GM18907 (cell line): Measurements from ENCODE around the gene SCYL1.
A peak's percentile ranks its signal among the peaks of the same experiment; 100 is the strongest.

Experiments
- ATAC-seq: cut with Tn5 transposase; IDR thresholded peaks from one replicate; pipeline ENCODE4 v1.9.1; 2021; ENCODE audit warnings: mild to moderate bottlenecking, moderate library complexity; ENCODE audit not compliant: unreplicated experiment

The SCYL1 gene

DNA sequence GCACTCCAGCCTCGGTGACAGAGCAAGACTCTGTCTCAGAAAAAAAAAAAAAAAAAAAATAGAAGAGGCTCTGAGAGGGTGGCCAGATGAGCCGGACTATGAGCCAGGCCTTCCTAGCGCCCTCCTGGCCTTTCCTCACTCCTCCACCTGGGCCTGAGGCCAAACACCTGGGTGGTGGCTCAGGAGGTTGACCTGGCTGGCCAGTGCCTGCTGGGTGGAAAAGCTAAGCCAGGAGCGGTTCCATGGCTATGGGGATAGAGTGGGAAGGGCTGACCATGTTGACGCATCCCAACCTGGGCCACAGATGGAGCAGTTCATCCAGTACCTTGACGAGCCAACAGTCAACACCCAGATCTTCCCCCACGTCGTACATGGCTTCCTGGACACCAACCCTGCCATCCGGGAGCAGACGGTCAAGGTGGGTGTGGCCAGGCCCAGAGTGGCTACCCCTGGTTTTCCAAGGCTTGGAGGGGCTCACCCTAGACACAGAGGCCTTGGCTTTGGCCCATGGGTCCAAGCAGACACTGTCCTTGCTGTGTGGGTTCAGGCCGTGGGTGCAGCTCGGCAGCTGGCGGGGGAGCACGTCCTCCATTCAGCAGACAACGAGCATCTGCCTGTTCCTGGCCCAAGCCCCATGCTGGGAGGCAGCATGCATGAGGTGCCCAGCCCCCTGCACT, 7.6 kb downstream of the SCYL1 start:
- no peak for ATAC-seq

DNA sequence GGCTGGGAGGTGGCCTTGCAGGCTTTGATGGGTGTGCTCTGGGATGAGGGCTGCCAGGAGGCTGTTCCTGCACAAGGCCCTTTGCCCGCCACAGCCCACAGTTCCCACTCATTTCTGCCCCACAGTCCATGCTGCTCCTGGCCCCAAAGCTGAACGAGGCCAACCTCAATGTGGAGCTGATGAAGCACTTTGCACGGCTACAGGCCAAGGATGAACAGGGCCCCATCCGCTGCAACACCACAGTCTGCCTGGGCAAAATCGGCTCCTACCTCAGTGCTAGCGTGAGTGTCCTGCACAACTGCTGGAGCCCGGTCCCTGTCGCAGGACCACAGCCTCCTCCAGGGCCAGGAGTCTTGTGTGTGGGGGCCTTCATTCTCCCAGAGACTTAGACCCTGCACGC, 10.2 kb downstream of the SCYL1 start:
- ATAC-seq: no peak

DNA sequence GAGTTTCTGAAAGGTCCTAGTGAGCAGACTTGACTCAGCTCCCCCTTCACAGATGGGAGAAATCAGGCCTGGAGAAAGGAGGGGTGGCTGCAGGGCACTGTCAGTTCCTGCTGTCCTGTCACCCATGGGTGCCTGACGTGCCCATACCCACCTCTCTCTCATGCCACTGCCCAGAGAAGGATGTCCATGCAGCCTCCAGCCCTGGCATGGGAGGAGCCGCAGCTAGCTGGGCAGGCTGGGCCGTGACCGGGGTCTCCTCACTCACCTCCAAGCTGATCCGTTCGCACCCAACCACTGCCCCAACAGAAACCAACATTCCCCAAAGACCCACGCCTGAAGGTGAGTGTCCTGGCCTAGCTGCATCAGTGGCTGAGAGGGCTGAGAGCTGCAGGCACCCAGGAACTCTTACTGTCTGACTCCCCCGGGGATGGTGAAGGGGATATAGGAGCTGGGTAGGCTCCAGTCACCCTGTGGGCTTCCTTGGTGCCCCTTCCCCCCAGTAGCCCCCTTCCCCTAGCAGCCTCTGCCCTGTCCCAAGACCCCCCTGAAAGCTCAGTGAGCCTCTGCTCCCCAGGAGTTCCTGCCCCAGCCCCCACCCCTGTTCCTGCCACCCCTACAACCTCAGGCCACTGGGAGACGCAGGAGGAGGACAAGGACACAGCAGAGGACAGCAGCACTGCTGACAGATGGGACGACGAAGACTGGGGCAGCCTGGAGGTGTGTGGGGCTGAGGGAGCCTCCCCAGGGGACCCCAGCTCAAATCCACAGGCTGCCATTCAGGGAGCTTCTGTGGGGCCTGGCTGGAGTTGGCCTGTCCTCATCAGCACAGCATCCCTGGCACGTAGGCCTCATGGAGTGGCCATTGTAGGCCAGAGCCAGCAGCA, 11.8 kb downstream of the SCYL1 start:
- no peak for ATAC-seq

DNA sequence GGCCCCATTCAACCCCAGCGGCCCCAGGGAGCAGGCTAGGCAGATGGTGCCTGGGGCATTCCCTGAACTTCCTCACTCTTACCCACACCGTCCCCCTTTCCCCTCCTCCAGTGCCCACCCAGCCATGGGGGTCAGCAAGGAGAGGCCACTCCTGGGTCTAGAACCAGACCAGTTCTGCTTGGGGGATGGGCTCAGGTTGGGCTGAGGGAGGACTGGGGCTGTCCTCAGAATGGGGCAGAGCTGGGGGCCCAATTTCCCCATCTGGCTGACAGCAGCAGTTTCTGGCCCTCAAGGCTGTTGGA, 12.4 kb downstream of the SCYL1 start:
- no peak for ATAC-seq

DNA sequence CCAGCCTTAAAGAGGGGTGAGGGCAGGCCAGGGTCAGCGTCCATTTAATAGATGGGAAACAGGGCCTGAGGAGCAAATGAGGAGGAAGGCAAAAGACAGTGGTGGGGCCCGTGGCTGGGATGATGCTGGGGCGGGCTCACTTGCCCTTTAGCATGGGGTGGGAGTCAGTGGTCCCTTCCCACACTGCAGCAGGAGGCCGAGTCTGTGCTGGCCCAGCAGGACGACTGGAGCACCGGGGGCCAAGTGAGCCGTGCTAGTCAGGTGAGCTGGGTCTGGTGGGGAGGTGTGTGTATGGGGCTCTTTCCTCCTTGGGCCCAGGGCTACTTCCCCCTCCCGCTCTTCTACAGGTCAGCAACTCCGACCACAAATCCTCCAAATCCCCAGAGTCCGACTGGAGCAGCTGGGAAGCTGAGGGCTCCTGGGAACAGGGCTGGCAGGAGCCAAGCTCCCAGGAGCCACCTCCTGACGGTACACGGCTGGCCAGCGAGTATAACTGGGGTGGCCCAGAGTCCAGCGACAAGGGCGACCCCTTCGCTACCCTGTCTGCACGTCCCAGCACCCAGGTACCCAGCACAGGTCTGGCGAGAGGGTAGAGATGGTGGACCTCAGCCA, 12.8 kb downstream of the SCYL1 start:
- ATAC-seq: no peak

DNA sequence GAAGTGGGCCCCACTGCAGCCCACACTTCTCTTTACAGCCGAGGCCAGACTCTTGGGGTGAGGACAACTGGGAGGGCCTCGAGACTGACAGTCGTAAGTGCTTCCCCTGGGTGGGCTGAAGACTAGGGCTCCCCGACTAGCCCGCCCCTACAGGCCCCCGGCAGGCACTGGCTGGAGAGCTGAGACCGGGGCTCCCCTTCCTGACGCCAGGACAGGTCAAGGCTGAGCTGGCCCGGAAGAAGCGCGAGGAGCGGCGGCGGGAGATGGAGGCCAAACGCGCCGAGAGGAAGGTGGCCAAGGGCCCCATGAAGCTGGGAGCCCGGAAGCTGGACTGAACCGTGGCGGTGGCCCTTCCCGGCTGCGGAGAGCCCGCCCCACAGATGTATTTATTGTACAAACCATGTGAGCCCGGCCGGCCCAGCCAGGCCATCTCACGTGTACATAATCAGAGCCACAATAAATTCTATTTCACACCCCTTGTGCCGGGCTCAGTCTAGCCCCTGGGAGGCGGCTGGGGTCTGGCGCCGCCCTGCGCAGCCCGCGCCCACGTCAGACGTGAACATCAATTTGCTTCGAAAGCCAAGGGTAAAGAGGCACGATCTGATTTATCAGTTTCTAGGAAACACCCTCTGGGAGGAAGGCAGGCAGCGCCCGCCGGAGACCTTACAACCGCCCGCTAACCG, 13.5 kb downstream of the SCYL1 start:
- no peak for ATAC-seq

DNA sequence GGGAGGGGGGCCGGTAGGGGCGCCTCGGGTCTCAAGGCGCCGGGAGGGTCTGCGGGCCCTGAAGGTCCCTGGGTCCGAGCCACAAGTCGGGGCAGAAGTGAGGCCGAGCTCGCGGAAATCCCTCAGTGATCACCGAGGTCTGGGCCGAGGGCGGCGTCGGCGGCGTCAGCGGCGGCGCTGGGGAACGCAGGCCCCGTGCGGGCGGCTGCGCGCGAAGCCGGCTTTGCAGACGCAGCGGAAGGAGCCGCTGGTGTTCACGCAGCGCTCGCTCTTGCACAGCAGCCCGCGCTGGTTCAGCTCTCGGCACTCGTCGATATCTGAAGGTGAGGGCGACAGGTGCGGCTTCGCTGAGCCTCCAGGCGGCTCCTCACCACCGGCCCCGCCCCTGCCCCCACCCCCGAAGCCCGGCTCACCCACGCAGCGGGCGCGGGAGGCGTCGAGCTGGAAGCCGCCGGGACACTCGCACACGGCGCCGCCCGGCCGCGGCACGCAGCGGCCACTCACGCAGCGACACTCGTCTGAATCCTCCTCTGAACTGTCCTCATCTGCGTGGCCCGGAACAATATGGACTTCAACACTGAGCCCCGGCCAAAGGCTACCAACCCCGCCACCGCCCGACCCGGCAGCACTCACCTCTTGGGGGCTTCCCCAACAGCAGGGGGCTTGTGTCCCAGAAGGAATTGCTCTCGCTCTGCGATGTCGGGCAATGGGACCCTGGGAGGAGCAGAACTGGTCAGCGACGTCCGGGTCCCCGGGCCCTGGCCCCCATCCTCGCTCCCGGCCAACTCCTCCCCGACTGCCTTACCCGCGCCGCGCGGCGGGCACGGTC, 14.2 kb downstream of the SCYL1 start:
- ATAC-seq: no peak

DNA sequence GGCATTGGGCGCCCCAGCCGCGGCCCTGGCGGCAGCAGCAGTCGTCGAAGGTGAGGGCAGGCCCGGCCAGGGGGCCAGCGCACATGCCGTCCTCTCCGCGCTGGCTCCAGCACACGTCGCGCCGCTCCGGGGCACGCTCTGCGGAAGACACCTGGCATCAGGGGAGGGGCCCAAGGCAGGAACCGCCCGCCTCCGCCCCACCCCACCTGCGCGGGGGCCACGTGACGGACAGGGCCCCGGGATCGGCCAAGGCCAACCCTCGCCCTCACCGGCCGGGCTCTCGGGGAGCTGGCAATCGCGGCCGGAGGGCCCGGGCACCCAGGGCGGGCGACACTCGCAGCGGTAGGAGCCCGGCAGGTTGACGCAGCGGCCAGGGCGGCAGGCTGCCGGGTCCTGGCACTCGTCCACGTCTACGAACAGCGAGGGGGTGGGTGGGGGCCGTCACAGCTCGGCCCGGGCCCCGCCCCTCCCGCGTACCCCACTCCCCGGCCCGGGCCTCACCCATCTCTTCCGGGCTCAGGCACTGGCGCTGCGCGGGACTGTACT, 14.9 kb downstream of the SCYL1 start:
- peak; percentile 52 for ATAC-seq

DNA sequence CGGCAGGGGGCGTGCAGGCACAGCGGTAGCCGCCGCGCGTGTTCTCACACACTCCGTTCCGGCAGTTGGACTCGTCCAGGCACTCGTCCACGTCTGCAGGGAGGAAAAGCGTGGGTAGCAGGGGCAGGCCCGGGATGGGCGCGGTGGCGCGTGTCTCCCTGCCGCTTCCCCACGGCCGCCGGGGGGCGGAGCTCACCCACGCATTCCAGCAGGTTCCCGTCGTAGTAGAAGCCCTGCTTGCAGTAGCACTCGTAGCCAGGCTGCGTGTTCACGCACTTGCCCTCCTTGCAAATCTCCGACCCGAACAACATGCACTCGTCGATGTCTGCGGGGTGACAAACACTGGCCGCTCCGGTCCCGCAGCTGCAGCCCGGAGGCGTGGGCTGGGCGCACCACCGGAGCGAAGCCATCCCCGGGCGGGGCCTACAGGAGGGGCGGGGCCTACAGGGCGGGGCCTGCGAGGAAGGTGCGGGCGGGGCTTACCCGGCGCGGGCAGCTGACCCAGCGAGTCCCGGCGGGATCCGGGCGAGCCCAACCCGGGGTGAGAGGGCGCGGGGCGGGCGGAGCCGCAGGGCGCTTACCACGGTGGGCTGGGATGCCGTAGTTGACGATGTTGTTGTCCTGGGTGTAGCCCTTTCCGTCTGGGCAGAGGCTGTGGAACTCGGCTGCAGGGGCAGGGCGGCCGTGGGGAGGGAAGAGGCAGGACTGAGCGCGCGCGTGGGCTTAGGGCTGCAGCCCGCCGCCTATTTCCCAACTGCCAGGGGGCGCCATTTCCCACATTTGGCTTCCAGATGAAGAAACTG, 15.6 kb downstream of the SCYL1 start:
- ATAC-seq: peak; percentile 54

DNA sequence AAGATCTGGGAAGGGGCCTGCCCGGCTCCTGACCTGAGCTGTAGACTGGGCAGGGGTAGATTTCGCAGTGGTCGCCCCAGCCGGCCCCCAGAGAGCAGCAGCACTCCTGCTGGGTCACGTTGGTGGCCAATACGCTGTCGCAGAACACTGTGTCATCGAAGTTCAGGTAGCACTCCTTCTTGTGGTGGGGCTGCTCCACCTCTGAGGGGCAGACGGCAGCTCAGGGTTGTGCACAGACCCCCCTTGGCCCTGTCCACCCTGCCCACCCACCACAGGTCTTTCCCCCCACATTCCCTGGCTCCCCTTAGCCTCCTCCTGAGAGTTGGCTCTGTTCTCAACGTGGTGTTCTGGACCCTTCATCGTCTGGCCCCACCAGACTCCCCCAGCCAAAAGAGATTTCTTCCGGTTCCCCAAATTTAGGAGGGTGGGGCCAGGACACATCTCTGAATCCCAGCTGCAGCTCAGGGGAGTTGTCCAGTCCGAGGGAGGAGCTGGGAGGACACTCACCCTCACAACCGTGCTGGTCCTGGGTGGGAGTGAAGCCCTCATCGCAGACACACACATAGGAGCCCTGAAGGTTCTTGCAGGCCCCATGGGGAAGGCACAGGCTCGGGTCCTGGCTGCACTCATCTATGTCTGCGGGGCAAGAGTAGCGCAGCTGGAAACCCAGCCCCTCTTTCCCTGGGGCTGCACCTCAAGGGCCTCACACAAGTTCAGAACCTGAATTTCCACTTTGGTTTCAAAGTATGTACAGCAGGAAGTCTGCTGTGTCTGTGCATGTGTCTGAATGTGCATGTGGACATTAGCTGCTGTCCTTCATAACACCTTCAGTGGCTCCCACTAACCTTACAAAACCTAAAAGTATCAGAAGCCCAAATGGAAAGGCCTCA, 16.5 kb downstream of the SCYL1 start:
- ATAC-seq: no peak

DNA sequence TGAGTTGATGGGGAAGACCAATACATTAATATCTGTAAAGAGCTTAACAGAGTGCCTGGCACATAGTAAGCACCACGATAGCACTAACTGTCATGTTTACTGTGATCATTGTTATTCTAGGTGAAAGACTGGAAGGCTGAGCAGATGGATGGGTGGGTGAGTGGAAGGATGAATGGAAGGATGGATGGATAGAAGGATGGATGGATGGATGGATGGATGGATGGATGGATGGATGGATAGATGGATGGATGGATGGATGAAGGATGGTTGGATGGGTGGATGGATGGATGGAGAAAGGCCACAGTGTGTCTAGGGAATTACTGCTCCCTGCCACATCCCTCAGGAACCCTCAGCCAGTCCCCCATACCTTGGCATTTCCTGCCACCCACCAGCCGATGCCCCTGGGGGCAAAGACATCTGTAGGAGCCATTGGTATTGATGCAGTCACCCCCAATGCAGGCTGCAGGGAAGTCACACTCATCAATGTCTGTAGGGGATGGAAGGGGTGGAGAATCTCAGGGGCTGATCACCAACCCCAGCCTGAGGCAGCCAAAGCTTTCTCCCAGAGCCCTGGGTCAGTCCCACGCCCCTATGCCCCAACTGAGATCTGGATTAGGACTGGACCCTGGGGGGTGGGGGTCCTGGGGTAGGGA, 18.0 kb downstream of the SCYL1 start:
- no peak for ATAC-seq

DNA sequence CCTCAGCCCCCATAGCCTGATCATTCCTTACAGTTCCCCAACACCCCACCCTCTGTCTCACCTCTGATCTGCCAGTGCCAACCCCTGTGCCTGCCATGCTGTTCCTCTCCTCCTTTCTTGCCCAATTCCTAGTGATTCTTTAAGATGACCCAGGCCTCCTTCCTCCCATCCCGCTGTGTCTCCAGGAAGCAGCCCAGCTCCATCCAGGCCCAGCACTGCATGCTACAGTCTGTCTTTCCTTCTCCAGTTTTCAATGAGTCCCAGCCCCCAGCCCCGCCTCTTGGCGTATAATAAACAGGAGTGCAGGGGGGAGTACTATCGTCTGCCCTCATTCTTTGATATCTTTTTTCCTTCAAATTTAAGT, 21.0 kb downstream of the SCYL1 start:
- ATAC-seq: no peak

DNA sequence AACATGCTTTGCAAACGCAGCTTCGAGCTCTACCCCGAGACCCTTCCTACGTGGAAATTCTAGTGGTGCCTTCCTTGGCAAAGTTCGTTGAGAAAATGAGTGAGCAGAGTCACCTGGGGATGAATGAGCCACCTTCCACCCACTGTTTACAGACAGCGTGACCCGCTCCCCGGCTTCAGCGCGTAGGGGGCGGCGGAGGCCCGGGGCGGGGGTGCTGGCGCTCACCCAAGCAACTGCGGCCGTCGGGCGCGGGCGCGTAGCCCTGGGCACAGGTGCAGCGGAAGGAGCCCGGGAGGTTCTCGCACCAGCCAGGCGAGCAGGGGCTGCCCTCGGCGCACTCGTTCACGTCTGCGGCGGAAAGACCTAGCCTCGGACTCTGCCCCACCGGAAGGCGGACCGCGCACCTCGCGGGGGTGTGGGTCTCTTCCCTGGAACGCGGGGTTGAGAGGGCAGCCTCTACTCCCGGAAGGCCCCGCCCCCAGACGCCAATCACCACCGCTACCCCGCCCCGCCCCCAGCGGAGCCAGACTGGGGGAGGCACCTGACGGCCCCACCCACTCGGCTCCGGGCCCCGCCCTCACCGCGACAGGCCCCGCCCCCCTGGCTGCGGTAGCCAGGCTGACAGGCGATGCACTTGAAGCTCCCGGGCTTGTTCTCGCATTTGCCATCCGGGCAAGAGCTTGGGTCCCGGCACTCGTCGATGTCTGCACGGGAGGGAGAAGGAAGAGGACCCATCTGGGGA, 21.5 kb downstream of the SCYL1 start:
- ATAC-seq: peak; percentile 66

DNA sequence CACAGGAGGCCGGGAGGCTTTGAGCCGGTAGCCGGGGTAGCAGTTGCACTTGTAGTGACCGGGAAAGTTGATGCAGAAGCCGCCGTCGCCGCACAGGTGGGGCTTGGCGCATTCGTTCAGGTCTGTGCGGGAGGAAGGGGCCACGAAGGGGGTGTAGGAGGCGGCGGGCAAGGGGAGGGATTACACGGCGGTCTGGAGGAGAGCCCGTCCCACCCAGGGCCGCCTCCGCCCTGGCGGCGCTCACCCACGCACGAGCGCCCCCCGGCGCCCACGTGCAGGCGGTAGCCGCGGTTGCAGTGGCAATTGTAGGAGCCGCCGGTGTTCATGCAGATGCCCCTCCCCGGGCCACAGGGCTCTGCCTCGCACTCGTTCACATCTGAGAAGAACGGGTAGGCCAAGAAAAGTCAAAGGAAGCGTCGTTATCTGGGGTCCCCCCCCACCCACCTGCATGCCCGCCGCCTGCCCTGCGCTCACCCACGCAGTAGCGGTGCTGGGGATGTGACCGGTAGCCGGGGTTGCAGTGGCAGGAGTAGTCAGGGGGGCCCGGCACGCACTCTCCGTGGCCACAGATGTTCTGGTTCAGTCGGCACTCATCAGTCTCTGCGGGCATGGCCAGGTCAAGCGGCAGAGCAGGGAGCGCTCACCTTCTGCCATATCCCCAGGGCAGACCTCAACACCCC, 22.7 kb downstream of the SCYL1 start:
- ATAC-seq: no peak

DNA sequence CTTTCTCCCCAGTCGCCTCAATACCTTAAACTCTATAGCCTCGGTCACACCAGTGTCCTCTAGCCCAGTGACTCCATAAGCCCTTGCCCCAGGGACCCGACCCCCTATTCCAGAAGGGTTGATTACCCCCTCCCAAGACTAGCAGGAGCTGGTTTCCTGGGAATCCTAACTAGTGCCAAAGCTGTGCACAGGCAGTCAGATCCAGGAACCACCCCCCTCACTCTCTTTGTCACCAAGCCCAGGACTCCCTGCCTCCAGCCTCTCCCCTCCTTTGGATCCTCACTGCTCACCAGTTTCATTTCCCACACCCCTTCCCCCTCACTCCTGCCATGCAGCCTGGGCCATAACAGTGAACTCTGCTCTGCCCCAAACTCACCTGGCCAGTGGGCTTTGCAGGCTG, 23.5 kb downstream of the SCYL1 start:
- no peak for ATAC-seq

DNA sequence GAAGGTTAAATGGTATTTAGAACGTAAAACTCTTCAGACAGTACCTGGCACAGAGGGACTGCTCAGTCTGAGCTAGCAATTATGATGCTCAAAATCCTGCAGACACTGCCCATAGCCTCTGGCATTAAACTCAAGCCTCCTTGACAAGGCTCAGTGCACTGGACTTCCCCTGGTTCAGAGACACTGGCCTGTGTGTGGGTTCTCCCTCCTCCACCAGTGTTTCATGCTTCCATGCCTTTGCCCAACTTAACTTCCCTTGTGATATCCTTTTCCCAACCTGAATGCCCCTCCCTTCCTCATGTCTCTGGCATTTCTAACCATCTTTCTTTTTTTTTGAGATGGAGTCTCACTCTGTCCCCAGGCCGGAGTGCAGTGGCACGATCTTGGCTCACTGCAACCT, 24.2 kb downstream of the SCYL1 start:
- no peak for ATAC-seq
